Fibroblast of the aortic adventitia (primary cell): ENCODE data around the gene PTPN7. TPM values are rescaled to one million over a fixed set of nuclear protein-coding genes. Genes with fewer than 3 reads are reported as not detected.
"Not testable (repeated sequence)": the region's sequence is repeated elsewhere in the genome, so short reads cannot be mapped to it uniquely, and the experiment has no call there.

Experiments used
- DNase-seq: peaks from one replicate; pipeline ENCODE4 v3.0.0-alpha.2; 2010; ENCODE audit warnings: low read depth
- H3K4me3 ChIP-seq: 2 replicates; pipeline ENCODE4 v1.5.1; 2011; ENCODE audit warnings: low read depth, mild to moderate bottlenecking, control low read depth, low read length, moderate library complexity
- CTCF ChIP-seq: IDR thresholded peaks from 2 replicates; pipeline ENCODE4 v1.5.1; 2011; ENCODE audit warnings: mild to moderate bottlenecking, low read length, control low read depth, inconsistent platforms; ENCODE audit not compliant: insufficient read depth
- total RNA-seq: library from RNA; depleted of rRNA; stranded (reverse); fragments of >200 nt; gene quantifications from 2 replicates; pipeline ENCODE4 v1.2.3, GENCODE V29; 2012; ENCODE audit warnings: low replicate concordance

The PTPN7 gene
- total RNA-seq, 1 donor: not detected

- no peak for DNase-seq
- peak within 1 kb of the TSS; percentile 90 for H3K4me3 ChIP-seq
- TF ChIP-seq CTCF: no peak
These were observed 15.9 kb downstream of the PTPN7 start, which contains the start of gene ARL8A for GRCh38 chr1:202144402-202145067. TSS of gene ARL8A (minus strand) at chr1:202144737. CDS start at chr1:202144572, 165 bp downstream.

GRCh38 chr1:202143768-202144401 lies 16.5 kb downstream of the PTPN7 start:
- no peak for TF ChIP-seq CTCF
- peak overlapping the region; percentile 90 for H3K4me3 ChIP-seq
- DNase-seq: peak; percentile 25

GRCh38 chr1:202143011-202143767 lies 17.2 kb downstream of the PTPN7 start:
- H3K4me3 ChIP-seq: peak overlapping the region; percentile 90
- TF ChIP-seq CTCF: no peak
- DNase-seq: peak; percentile 20

- not testable (repeated sequence) for DNase-seq, H3K4me3 ChIP-seq
These were observed 18.9 kb downstream of the PTPN7 start for GRCh38 chr1:202141468-202141867.

GRCh38 chr1:202140833-202141232 lies 19.6 kb downstream of the PTPN7 start:
- no peak overlapping the region for H3K4me3 ChIP-seq
- no peak for TF ChIP-seq CTCF
- DNase-seq: no peak

- H3K4me3 ChIP-seq: no peak overlapping the region
These were observed 25.1 kb downstream of the PTPN7 start for GRCh38 chr1:202135221-202135721.

More at GRCh38 chr1:202135221-202135721, 25.1 kb downstream of the PTPN7 start:
- peak; percentile 67 for DNase-seq
- TF ChIP-seq CTCF: peak; percentile 90
